ENCODE data around the gene COL4A4.
A peak's percentile ranks its signal among the peaks of the same experiment; 100 is the strongest.

Gene COL4A4

DNA sequence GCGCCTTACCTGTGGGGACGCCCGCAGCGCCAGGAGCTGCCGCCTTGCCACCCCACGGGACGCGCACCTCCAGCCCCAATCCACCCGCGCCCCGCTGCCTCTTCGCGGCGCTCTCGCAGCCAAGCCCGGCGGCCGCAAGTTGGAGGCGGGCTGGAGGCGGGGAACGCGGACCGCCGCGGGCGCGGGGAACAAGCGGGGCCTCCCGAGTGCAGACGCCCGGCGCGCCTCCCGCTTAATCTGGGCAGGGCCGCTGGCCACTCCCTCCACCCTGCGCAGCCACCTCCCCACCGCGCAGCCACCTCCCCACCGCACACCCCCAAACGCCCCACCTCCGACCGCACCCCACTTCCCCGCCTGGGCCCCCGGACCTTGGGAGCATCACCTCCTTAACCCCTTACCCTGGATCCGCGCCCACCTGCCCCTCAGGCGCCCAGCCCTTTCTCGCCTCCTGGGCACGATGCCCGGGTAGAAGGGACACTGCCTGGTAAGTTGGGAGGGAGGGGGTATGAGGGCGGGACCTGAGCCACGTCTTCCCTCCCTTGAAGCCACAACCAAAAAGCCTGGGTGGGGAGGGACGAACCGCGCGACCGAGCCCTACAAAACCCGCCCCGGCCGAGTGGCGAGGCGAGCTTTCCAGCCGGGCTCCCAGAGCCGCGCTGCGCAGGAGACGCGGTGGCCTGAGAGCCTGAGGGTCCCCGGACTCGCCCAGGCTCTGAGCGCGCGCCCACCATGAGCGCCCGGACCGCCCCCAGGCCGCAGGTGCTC, at the start of gene COL4A4, which contains the start of gene COL4A3:
COL4A4 (minus strand) TSS at position 208 of the 765 bp plus-strand sequence. CDS start 16,722 bp downstream, outside the sequence.
COL4A3 (plus strand) TSS at position 627 of the 765 bp plus-strand sequence; CDS start at position 730, 103 bp downstream.
- peak within 1 kb of the TSS; percentile 80 for H3K27ac Mint-ChIP-seq
- peaks cover 12 to 16% of the 10 kb centered on the region in 2 donors for H3K4me1 Mint-ChIP-seq
- peak within 1 kb of the TSS; percentile 84 to 86 for H3K4me3 Mint-ChIP-seq
- peaks cover 26 to 58% of the 10 kb centered on the region in 2 donors for H3K27me3 Mint-ChIP-seq
- DNase-seq (peak; percentile 16), ATAC-seq (replicated peaks) (peak; percentile 67 to 75)
- peaks cover 8% of the 10 kb centered on the region in 2 donors for H3K9me3 Mint-ChIP-seq
- H3K36me3 Mint-ChIP-seq, result peaks cover 0 to 1% of the 10 kb centered on the region in 2 donors

DNA sequence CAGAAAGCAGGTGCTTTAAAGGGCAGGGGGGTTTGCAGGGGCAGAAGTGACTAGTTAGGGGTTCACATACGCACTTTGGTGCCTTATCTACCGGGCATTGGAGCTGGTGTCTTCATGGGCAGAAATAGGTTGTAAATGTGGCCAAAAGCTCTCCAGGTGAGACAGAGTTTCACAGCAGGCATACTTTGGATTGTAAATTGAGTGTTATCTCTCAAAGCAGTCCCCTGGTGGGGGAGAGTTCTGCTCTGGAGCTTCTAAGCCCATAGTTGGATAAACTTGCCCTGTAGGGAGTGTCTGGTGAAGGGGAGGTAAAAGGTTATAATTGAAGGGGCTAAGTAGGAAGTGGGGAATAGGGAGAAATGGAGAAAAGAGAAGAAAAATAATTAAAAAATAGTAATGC, 43.6 kb upstream of the COL4A4 start:
- H3K27me3 Mint-ChIP-seq, result peaks cover 6 to 23% of the 10 kb centered on the region in 2 donors
- H3K36me3 Mint-ChIP-seq, result no peaks in the 10 kb centered on the region
- no peaks in the 10 kb centered on the region for H3K9me3 Mint-ChIP-seq
- no peak for ATAC-seq (replicated peaks)
- no peak for DNase-seq
- H3K27ac Mint-ChIP-seq, result no peak overlapping the region
- H3K4me1 Mint-ChIP-seq, result no peaks in the 10 kb centered on the region
- H3K4me3 Mint-ChIP-seq, result no peak overlapping the region

DNA sequence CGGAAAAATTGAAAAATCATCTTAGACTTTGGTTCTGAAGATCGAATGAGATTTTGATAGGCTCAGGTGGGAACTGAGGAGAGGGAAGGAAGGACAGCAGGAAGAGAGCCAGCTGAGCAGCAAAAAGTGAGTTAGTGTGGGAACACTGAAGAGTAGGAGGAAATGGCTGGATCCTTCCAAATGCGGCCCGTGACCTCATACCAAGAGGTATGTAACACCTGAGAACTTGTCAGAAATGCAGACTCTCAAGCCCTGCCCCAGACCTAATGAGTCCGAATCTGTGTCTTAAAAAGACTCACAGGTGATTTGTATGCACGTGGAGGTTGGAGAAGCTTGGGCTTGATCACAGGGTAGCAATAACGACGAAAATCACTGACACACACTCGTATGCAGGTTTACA, 42.4 kb upstream of the COL4A4 start:
- Mint-ChIP-seq H3K9me3 (no peaks in the 10 kb centered on the region), H3K4me1 (no peaks in the 10 kb centered on the region), H3K27ac (no peak overlapping the region), H3K36me3 (no peaks in the 10 kb centered on the region), H3K4me3 (no peak overlapping the region), H3K27me3 (peaks cover 6 to 23% of the 10 kb centered on the region in 2 donors)
- ATAC-seq (replicated peaks) (no peak), DNase-seq (no peak)

DNA sequence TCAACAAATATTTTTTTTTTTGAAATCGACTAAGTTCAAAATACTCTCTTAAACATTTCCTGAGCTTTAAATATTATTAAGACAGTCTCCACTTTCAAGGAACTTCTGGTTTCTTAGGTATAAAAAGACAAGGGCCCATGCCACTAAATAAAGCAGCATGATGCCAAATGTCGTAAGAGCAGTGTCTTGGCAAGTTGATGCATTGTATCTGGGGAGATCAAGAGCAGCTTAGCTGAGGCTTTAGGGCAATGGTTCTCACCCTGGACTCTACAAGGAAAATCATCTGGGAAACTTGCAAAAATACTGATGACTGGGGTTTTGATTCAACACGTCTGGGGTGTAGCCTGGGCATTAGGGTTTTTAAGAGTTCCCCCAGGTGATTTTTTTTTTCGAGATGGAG, 41.7 kb upstream of the COL4A4 start:
- Mint-ChIP-seq H3K9me3 (no peaks in the 10 kb centered on the region), H3K36me3 (no peaks in the 10 kb centered on the region), H3K27ac (no peak overlapping the region), H3K4me1 (no peaks in the 10 kb centered on the region), H3K4me3 (no peak overlapping the region), H3K27me3 (peaks cover 6 to 23% of the 10 kb centered on the region in 2 donors)
- ATAC-seq (replicated peaks), result no peak
- DNase-seq, result no peak

DNA sequence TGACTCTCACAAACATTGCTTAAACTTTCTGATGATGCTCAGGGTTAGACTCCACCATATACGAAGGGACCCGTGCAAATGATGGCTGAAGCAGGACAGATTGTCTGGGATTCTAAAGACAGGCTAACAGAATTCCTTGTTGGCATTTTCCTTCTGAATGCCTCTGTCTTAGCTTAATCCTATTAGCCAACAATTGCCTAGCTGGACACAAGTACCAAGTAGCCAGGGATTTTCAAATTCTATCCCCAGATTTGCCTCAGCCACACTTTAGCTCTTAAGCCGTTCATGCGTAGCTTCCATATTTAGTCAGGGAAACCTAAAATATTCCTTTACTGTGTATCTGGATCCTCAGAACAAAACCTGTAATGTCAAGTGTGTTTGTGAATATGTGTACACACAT, 40.4 kb upstream of the COL4A4 start:
- Mint-ChIP-seq H3K4me3 (no peak overlapping the region), H3K4me1 (no peaks in the 10 kb centered on the region), H3K27me3 (peaks cover 6 to 23% of the 10 kb centered on the region in 2 donors), H3K27ac (no peak overlapping the region), H3K36me3 (no peaks in the 10 kb centered on the region), H3K9me3 (no peaks in the 10 kb centered on the region)
- ATAC-seq (replicated peaks) (no peak), DNase-seq (no peak)

DNA sequence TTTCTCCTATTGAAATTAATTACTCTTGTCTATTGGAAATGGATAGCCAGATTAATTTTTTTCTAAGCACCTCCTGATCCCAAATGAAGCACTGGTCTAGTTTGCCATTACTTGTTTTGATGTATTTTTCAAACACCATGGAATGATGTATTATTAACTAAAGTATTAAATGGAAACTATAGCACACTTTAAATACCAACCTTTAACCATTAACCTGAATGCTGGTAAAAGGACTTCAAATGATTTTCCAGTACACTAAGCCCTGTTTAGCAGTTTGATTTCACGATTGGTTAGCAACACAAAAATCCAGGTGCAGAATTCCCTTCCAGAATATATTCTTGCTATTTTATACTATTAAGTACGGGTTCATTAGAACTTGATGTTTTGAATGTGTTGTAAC, 37.8 kb upstream of the COL4A4 start:
- Mint-ChIP-seq H3K9me3 (no peaks in the 10 kb centered on the region), H3K36me3 (no peaks in the 10 kb centered on the region), H3K27ac (no peak overlapping the region), H3K4me3 (no peak overlapping the region), H3K4me1 (no peaks in the 10 kb centered on the region), H3K27me3 (peaks cover 0 to 8% of the 10 kb centered on the region in 2 donors)
- ATAC-seq (replicated peaks) (no peak), DNase-seq (no peak)

DNA sequence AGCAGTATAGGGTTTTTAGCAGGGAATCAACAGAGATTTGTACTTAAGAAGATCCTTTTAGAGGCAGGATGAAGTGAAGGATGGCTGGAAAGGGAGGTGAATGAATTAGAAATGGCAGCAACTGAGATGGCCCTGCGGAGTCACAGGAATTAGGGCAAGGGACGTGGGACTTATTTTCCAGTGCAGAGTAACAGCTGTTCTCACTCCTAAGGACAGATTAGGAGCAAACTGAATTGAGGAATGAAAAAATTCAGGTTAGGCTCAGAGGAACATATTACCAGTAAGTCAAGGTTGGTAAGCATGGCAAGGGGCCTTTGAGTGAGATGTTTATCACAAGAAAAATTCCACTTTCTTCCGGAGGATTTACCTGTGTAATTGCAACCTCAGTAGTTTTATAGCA, 34.9 kb upstream of the COL4A4 start:
- no peak for DNase-seq
- no peaks in the 10 kb centered on the region for H3K27me3 Mint-ChIP-seq

DNA sequence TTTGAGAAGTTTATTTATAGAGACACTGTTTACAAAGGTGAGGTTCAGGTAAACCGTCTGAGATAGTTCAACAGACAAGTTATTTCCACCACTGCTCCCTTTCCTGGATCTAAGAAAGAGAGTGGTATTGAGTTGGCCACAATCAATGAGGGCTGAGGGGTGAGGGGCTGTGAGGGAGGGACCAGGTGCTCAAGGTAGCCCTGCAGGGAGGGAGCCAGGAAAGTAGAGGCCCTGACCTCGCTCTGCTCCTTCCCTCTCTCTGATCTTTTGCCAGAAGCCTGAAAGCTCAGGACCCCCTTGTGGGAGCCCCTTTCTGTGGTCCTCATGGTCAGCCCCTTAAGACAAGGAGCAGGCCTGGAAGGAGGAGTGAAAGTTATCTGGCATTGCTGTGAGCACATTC, 30.2 kb upstream of the COL4A4 start:
- Mint-ChIP-seq H3K9me3 (no peaks in the 10 kb centered on the region), H3K4me3 (no peak overlapping the region), H3K27me3 (peaks cover 5 to 14% of the 10 kb centered on the region in 2 donors), H3K4me1 (no peaks in the 10 kb centered on the region), H3K27ac (no peak overlapping the region), H3K36me3 (no peaks in the 10 kb centered on the region)
- DNase-seq (no peak), ATAC-seq (replicated peaks) (no peak)

More for the DNA sequence above, 34.9 kb upstream of the COL4A4 start:
- Mint-ChIP-seq H3K4me3 (no peak overlapping the region), H3K27ac (no peak overlapping the region), H3K9me3 (no peaks in the 10 kb centered on the region), H3K36me3 (no peaks in the 10 kb centered on the region), H3K4me1 (no peaks in the 10 kb centered on the region)
- no peak for ATAC-seq (replicated peaks)

DNA sequence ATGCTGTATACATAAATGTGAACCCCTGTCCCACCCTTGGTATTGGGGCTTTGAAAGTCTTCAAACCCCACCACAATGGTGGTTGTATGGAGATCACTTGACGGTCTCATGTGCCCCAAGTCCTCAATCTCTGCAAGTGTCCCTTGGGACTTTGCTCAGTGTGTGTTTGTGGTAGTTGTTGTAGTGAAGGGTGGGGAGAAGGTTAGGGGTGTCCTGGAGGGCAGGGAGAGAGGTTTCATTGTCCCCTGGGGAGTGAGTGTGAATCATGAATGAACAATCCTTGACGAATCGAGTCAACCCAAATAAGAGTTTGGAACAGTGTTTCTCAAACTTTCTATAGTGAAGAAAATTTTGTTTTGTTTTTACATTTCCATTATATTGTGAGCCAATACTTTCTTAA, 28.5 kb upstream of the COL4A4 start:
- H3K27ac Mint-ChIP-seq, result no peak overlapping the region
- H3K4me3 Mint-ChIP-seq, result no peak overlapping the region
- DNase-seq (no peak), ATAC-seq (replicated peaks) (no peak)
- no peaks in the 10 kb centered on the region for H3K4me1 Mint-ChIP-seq
- no peaks in the 10 kb centered on the region for H3K36me3 Mint-ChIP-seq
- peaks cover 11 to 20% of the 10 kb centered on the region in 2 donors for H3K27me3 Mint-ChIP-seq
- no peaks in the 10 kb centered on the region for H3K9me3 Mint-ChIP-seq

DNA sequence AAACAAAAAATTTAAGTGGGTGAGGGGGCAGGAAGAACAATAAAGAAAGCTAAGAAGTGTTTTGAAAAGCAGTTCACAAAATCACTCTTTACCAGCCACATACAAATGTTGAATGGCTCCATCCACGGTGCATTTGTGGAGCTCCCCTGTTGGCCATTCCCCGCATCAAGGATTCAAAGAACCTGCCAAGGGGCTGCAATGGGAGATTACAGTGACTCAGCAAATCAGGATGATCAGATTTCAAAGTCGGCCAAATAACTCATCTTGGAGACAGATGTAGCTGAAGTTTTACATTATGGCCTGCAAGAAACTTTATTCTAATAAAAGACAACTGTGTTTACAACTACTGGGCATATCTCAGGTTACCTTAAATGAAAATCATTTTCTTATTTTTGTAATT, 27.4 kb upstream of the COL4A4 start:
- Mint-ChIP-seq H3K27ac (no peak overlapping the region), H3K4me3 (no peak overlapping the region), H3K9me3 (no peaks in the 10 kb centered on the region), H3K36me3 (no peaks in the 10 kb centered on the region), H3K4me1 (peaks cover 5 to 10% of the 10 kb centered on the region in 2 donors), H3K27me3 (peaks cover 11 to 20% of the 10 kb centered on the region in 2 donors)
- ATAC-seq (replicated peaks) (no peak), DNase-seq (no peak)

DNA sequence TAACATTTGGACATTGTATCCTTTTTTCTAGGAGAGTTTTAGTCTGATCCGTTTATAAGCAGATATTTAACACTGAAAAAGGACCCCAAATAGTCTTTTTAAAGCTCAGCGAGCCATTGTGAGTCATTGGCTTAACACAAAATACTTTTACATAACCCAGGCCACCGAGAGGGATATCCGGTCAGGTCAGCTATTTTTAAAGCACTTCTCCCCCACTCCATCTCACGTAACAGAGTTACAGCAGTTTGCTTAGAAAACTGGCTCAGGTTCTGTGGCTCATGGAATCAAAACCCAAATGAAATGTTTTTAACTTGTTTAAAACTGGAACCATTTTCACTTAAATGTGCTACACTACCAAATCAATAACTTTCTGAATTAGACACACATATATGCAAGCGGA, 24.3 kb upstream of the COL4A4 start:
- Mint-ChIP-seq H3K4me1 (peaks cover 8 to 13% of the 10 kb centered on the region in 2 donors), H3K27ac (no peak overlapping the region), H3K9me3 (no peaks in the 10 kb centered on the region), H3K27me3 (peaks cover 11 to 16% of the 10 kb centered on the region in 2 donors), H3K36me3 (no peaks in the 10 kb centered on the region), H3K4me3 (no peak overlapping the region)
- DNase-seq (no peak), ATAC-seq (replicated peaks) (no peak)

DNA sequence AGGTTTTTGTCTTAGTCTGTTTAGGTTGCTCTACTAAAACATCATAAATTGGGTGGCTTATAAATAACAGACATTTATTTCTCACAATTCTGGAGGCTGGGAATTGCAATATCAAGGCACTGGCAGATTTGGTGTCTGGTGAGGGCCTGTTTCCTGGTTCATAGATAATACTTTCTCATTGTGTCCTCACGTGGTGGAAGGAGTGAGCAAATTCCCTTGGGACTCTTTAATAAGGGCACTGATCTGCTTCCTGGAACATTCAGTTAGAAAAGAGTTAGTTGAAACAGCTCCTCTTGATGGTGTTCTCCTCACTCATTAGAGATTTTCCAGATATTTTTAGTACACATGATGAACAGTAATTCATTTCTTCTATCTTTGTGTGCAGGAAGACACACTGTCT, 22.7 kb upstream of the COL4A4 start:
- DNase-seq (no peak), ATAC-seq (replicated peaks) (peak; percentile 34 to 59)
- H3K4me1 Mint-ChIP-seq, result peaks cover 8 to 13% of the 10 kb centered on the region in 2 donors
- H3K36me3 Mint-ChIP-seq, result no peaks in the 10 kb centered on the region
- no peak overlapping the region for H3K27ac Mint-ChIP-seq
- peaks cover 6% of the 10 kb centered on the region in 2 donors for H3K27me3 Mint-ChIP-seq
- no peaks in the 10 kb centered on the region for H3K9me3 Mint-ChIP-seq
- no peak overlapping the region for H3K4me3 Mint-ChIP-seq

DNA sequence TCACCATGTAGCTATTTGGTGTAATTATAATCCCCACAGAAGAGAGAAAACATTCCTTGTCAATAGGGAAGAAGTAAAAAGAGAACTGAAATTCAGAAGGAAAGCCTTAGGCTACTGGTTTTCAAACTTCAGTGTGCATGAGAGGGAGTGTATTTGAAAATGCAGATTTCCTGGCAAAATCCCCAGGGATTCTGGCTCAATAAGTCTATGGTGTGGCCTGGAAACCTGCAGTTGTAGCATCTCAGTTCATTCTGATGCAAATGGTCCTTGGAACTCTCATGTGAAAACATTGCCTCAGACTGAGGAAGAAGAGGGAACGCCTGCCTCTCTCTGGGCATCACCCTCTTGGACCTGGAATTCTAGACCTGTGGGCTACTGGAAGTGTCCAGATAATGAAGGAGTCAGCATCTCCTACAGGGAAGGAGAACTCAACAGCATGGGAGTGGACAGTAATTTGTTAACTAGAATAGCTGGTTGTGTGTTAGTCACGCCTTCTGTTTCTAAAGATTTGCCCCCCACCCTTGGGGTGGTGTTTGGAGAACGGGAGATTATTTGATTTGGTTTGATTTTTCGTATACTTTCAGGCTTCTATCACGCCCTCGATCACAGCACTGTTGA, 21.7 kb upstream of the COL4A4 start:
- H3K4me1 Mint-ChIP-seq, result peaks cover 8 to 13% of the 10 kb centered on the region in 2 donors
- peaks cover 6% of the 10 kb centered on the region in 2 donors for H3K27me3 Mint-ChIP-seq
- DNase-seq, result no peak
- ATAC-seq (replicated peaks), result no peak
- H3K36me3 Mint-ChIP-seq, result no peaks in the 10 kb centered on the region
- peak overlapping the region; percentile 62 for H3K27ac Mint-ChIP-seq
- H3K9me3 Mint-ChIP-seq, result no peaks in the 10 kb centered on the region
- no peak overlapping the region for H3K4me3 Mint-ChIP-seq

DNA sequence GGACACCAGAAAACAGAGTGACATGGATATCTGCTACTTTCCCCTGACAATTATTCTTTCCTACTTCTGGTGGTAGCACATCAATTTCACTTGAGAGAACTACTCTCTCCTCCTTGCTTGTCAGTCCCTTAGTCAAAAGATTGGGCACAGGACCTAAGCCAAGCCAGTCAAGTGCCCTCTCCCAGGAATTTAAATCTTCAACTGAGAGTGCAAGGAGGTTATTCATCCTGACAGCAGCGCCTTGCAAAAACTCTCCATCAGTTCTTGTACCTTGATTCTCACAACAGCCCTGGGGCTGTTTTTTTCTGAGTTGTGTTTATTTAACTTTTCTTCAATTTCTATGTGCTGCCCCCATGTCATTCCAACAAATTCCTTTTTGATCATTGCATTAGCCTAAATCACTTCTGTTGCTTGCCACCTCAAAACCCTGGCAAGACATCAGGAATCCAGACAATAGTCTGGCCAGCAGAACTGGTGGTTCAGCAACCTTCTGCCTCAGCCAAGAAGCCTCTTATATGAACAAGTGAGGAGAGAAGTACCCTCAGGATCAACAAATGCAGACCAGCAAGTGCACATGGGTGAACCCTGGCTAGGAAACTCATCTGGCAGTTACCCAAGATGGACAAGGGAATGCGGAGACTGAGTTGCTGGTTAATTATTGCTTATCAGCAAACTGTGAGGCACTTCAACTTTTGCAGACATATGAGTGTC, 19.8 kb upstream of the COL4A4 start:
- DNase-seq (no peak), ATAC-seq (replicated peaks) (no peak)
- peaks cover 1 to 2% of the 10 kb centered on the region in 2 donors for H3K27me3 Mint-ChIP-seq
- H3K27ac Mint-ChIP-seq, result no peak overlapping the region
- H3K36me3 Mint-ChIP-seq, result no peaks in the 10 kb centered on the region
- no peaks in the 10 kb centered on the region for H3K9me3 Mint-ChIP-seq
- H3K4me3 Mint-ChIP-seq, result no peak overlapping the region
- peaks cover 8 to 13% of the 10 kb centered on the region in 2 donors for H3K4me1 Mint-ChIP-seq
